ENCODE measurements around the gene STRADA. TPM values are rescaled to one million over a fixed set of nuclear protein-coding genes. Genes with fewer than 3 reads are reported as not detected.
A peak's percentile ranks its signal among the peaks of the same experiment; 100 is the strongest.

STRADA gene
- total and polyA plus RNA-seq, 2 of the 8 experiments (the other 6 are each of a cell fraction or from before 2014, with no cell fraction given), result 35.6 to 43.3 TPM

DNA sequence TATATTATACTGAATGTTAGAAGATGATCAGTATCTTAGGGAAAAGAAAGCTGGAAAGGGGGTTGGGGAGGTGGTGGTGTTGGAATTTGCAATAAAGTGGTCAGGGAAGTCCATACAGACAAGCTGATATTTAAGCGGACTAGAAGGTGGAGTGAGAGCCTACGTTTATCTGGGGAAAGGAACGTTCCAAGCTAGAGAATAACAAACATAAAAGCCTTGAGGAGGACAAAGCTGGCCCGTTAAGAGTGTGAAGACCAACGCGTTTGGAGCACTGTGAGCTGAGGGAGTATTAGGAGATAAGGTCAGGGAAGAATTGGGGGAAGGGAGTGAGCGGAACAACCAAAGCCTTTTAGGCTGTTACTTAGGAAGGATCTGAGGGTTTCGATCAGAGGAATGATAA lies 33.8 kb upstream of the STRADA start:
- Histone ChIP-seq H4K20me1 (replicated peaks in 1 of 2; ENCODE audit: control insufficient read depth in 1 of 2, insufficient read depth in 2 of 2, low read length in 2 of 2) (peaks cover 8 to 9% of the 10 kb centered on the region in 2 experiments), H2BK15ac (ENCODE audit: low read length) (no peak overlapping the region), H3K18ac (ENCODE audit: extremely low read depth, low read length) (no peak overlapping the region), H4K8ac (ENCODE audit: extremely low read depth, insufficient read depth, low read length) (no peak overlapping the region), H3K4me2 (ENCODE audit: insufficient read depth in 1 of 2, low read depth in 2 of 2, low read length in 2 of 2) (peak overlapping the region; percentile 89 to 98), H3K4me1 (replicated peaks in 1 of 4; ENCODE audit: control insufficient read depth in 3 of 4, insufficient read depth in 4 of 4, low read length in 3 of 4) (no peaks in the 10 kb centered on the region; a peak in 2 of 7 replicates), H2BK12ac (ENCODE audit: low read depth, low read length) (no peak overlapping the region), H3K9ac (replicated peaks in 1 of 4; ENCODE audit: extremely low read depth in 1 of 4, low read depth in 3 of 4, low read length in 3 of 4) (peak overlapping the region in 3 of 4 experiments; percentile 96 to 99 (median 99); a peak in 5 of 7 replicates), H2AK5ac (ENCODE audit: low read depth, low read length) (no peak overlapping the region), H3K23me2 (ENCODE audit: low read depth, low read length) (peaks cover 11% of the 10 kb centered on the region), H3K23ac (ENCODE audit: insufficient read length) (no peak overlapping the region), H3K4me3 (ENCODE audit: extremely low read depth in 1 of 4, insufficient read depth in 2 of 4, low read depth in 3 of 4, low read length in 4 of 4) (peak overlapping the region; percentile 84 to 97 (median 94)), H3K79me2 (ENCODE audit: control insufficient read depth in 1 of 2, insufficient read depth in 2 of 2, low read length in 2 of 2) (peaks cover 71 to 89% of the 10 kb centered on the region in 2 experiments), H4K91ac (replicated peaks; ENCODE audit: insufficient read length, low read length) (no peak overlapping the region), H3K4ac (replicated peaks; ENCODE audit: insufficient read length, low read depth, low read length) (no peak overlapping the region), H3K9me3 (ENCODE audit: insufficient read depth in 2 of 2, low read depth in 1 of 2, low read length in 1 of 2) (no peaks in the 10 kb centered on the region), H3K36me3 (ENCODE audit: control insufficient read depth in 2 of 4, insufficient read depth in 4 of 4, low read length in 3 of 4) (peaks cover 3 to 23% (median 8%) of the 10 kb centered on the region in 4 experiments; a peak in 7 of 8 replicates), H3K79me1 (ENCODE audit: low read depth, low read length) (no peaks in the 10 kb centered on the region; the same call in 1 of the 2 replicates), H2BK20ac (ENCODE audit: low read length) (no peak overlapping the region), H3K27me3 (replicated peaks in 1 of 4; ENCODE audit: control insufficient read depth in 3 of 4, extremely low read depth in 1 of 4, insufficient read depth in 3 of 4, low read length in 3 of 4) (no peaks in the 10 kb centered on the region), H3K56ac (replicated peaks; ENCODE audit: insufficient read length, low read depth, low read length) (no peak overlapping the region), H3K14ac (ENCODE audit: insufficient read length) (no peak overlapping the region), H2AFZ (ENCODE audit: low read length) (no peak overlapping the region), H2BK5ac (ENCODE audit: low read depth, low read length) (no peak overlapping the region), H2BK120ac (replicated peaks; ENCODE audit: low read depth, low read length) (no peak overlapping the region), H3K27ac (ENCODE audit: low read depth, low read length) (no peak overlapping the region), H4K5ac (ENCODE audit: insufficient read length, low read depth, low read length) (no peak overlapping the region)
- FAIRE-seq (no peak), DNase-seq (ENCODE audit: low read depth in 1 of 2, low spot score in 2 of 2) (no peak)
- 51% methylated on average over 8 of the region's 8 CpGs; no CpG with 5 or more reads in 1 of the 2 experiments for WGBS, 2 experiments (ENCODE audit: extremely low coverage in 1 of 2, insufficient coverage in 1 of 2, insufficient read length in 1 of 2, insufficient replicate concordance in 2 of 2, low coverage in 1 of 2, low lambda C conversion rate in 2 of 2, missing lambda C conversion rate in 1 of 2)
- CTCF ChIA-PET (ENCODE audit: partially characterized antibody), result interaction anchor here (0.6 to 1.6 kb wide), 6 partner anchors 8 to 82 kb away, joined by 3 to 10 read pairs (median 4); no protein-coding TSS in a partner anchor
- POLR2A ChIA-PET (ENCODE audit: partially characterized antibody), result interaction anchor here (0.9 to 24.4 kb wide), 14 partner anchors 10 to 174 kb away, joined by 3 to 481 read pairs (median 4); partner anchors contain the start of genes FTSJ3, LIMD2, PSMC5 and STRADA
- TF ChIP-seq GTF2F1 (IDR thresholded peaks at IDR 0.05; ENCODE audit: borderline replicate concordance, low read depth, low read length) (no peak), JUN (IDR thresholded peaks at IDR 0.05; ENCODE audit: low read depth, low read length) (no peak), CHD1 (IDR thresholded peaks at IDR 0.05; ENCODE audit: low read depth, low read length) (no peak), KDM1A (IDR thresholded peaks at IDR 0.05; ENCODE audit: borderline replicate concordance, low read length) (no peak), SAP30 (IDR thresholded peaks at IDR 0.05; ENCODE audit: insufficient read depth, insufficient replicate concordance, low read length) (no peak), EZH2 (IDR thresholded peaks at IDR 0.05; ENCODE audit: low read depth, low read length, severe bottlenecking) (no peak), HDAC2 (IDR thresholded peaks at IDR 0.05; ENCODE audit: borderline replicate concordance in 1 of 2, low read depth in 2 of 2, low read length in 2 of 2) (no peak), FOSL1 (IDR thresholded peaks at IDR 0.05; ENCODE audit: insufficient read depth, low read depth, low read length) (no peak), BCL11A (IDR thresholded peaks at IDR 0.05; ENCODE audit: low read depth in 2 of 2, low read length in 2 of 2) (no peak), CREB1 (IDR thresholded peaks at IDR 0.05) (no peak), GABPA (IDR thresholded peaks at IDR 0.05; ENCODE audit: borderline replicate concordance, insufficient read depth, low read length) (no peak), CBX8 (IDR thresholded peaks at IDR 0.05; ENCODE audit: borderline replicate concordance, low read depth, low read length) (no peak), ZNF274 (IDR thresholded peaks at IDR 0.05; ENCODE audit: borderline replicate concordance, extremely low read depth, low read length) (no peak)

Measured in H1 (cell line).